HG03575 (cell line): ENCODE data around the gene PISD.

Experiments used
- ATAC-seq: cut with Tn5 transposase; IDR thresholded peaks from one replicate; pipeline ENCODE4 v1.9.1; 2021; ENCODE audit not compliant: unreplicated experiment, insufficient number of reproducible peaks, low FRiP score; ENCODE audit errors: extremely low read depth

PISD gene

DNA sequence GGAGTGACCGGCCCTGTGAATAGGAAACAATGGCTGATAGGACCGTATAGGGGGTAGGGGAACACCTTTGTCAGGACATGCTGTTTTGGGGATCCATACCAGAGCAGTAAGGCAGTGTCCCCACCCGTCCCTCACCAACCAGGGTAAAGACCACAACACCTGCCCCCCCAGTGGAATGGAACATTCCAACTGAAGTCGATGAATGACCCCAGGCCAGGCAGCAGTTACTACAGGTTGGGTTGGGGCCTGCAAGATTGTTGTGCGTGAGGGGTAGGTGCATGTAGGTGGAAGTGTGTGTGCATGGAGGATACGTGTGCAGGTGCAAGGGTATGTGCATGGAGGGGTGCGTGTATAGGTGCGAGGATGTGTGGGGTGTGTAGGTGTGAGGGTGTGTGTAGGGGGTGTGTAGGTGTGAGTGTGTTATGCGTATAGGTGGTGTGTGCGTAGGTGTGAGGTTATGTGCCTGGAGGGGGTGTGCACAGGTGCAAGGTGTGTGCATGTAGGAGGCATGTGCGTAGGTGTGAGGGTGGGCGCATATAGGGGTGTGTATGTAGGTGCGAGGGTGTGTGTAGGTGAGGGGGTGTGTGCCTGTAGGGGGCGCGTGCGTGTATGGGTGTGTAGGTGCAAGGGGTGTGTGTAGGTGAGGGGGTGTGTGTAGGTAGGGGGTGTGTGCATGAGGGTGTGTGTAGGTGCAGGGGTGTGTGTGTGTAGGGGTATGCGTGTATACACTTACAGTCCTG lies 32.9 kb downstream of the PISD start:
- ATAC-seq: no peak

DNA sequence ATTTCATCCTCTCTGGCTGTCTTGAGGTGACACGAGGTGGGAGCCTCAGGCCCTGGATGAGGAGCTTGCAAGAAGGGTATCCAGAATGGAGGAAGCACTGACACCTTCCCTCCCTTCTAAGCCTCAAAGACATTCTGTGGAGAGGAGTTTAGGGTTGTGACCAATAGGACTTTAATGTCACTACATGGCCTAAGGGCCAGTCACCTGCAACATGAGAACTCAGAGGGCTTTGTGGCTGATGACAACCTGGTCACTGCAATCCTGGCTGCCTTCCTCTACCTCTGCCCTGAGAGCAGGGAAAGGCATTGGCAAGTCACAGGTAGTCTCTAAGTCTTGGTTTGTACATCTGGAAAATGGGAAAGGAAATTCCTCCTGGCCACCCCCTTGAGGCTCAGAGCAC lies 33.7 kb downstream of the PISD start:
- ATAC-seq: no peak

DNA sequence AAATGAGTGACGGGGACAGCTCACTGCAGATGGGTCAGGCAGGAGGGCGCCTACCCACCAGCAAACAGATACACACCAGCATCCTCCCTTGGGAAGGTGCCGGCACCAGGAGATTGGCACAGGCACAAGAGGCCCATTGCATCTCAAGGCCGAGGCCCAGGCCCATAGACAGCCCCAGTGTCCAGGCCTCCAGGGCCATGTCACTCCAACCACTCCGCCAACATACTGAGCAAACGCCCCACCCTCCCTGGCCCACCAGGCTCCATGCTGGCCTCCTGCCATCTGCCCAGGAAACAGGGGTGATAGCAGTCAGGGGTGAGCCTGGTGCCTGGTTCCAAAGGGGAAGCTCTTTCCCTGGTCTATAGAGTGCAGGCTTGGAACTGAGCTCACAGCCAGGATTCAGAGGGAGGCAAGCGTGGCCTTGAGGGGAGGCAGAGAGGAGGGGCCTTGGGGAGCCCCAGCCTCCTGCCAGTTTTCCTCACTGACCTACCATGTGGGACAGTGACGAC lies 34.7 kb downstream of the PISD start:
- ATAC-seq: no peak

DNA sequence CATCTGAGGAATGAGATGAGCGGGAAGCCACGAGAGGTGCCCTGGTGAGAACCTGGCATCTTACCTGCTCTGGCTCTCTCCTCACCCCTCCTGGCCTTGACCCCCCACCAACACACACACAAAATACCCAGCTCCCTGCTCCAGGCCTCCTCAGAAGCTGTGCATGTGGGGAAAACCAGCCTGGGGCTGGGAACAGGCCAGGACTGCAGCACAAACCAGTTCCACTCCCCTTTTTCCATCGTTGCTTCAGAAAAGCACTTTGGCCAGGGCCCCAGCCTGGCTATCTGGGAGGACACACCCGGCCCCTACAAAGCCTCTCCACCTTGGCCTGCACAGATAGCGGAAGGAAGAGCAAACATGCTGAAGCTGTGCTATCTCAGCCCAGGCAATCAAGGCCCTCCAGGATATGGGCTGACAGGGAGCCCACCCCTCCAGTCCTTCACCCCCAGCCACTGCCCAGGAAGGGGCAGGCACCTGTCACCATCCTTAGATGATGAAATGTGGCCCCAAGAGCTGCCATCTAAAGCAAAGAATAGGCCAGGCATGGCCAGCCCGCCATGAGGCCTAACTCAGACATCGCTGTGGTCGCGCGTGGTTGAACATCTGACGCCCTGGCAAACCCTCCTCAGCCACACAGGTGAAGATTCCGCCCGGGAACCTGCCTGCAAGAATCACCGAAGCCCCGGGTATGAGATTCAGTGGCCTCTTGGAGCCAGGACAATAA lies 35.4 kb downstream of the PISD start:
- ATAC-seq: no peak

GRCh38 chr22:31625661-31626426 lies 36.2 kb downstream of the PISD start:
- no peak for ATAC-seq

GRCh38 chr22:31625257-31625640 lies 36.8 kb downstream of the PISD start:
- no peak for ATAC-seq

- ATAC-seq: no peak
These were observed 38.3 kb downstream of the PISD start for GRCh38 chr22:31623592-31624304.

- no peak for ATAC-seq
These were observed 39.0 kb downstream of the PISD start for GRCh38 chr22:31622980-31623379.

DNA sequence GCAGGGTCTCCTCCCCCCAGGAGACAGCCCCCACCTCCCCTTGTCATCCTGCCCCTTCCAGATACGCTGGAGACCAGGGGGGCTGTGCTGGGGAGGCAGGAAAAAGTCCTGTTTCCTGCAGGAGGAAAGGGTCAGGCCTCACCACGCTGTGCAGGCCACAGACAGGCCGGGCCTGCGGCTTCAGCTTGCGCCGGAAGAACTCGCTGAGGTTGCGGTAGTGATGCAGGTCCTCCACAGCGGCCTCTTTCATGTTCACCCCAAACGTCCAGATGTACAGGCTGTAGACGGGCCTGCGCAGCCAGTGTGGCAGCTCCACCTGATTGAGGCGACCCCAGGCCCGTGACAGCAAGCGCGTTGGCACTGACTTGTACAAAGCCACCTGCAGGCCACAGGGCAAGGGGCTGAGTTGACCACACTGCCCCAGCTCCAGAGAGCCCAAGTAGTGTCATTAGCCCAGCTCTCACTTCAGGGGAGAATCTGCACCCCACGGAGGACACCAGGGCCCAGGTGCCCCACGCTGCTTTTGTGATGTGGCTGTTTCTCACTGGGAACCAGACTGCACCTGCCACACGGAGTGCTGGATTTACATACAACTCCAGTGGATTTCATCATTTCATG lies 40.4 kb downstream of the PISD start:
- ATAC-seq: no peak

- ATAC-seq: no peak
These were observed 41.1 kb downstream of the PISD start for GRCh38 chr22:31620756-31621480.

DNA sequence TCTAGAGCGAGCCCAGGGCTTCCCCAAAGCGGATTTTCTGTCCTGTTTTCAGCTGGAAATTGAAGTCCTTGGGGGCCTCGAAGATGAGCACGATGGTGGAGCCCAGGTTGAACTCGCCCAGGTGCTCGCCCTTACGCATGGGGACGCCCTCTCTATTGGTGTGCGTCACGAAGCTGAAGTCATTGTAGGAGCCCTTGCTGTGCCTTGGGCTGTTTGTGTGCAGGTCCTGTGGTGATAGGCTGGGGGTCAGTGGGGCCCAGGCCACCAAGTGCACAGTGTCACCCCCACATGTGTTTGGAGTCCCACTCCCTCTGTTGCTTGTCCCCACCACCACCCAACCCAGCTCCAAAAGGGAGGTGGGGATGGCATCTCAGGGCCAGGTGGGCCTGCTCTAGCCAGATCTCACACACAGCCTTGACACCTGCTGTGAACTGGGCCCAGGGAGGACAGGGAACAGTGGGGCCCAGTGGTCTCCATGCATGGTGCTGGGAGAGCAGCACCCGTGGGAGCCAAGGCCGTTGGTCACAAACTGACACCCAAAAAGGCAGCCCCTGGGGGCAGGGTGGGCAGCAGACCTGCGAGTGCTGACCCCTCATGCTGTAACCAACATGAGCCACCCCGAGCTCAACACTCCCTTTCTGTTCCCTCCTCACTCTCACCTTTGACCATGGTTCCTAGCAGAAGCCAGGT lies 42.3 kb downstream of the PISD start:
- no peak for ATAC-seq

DNA sequence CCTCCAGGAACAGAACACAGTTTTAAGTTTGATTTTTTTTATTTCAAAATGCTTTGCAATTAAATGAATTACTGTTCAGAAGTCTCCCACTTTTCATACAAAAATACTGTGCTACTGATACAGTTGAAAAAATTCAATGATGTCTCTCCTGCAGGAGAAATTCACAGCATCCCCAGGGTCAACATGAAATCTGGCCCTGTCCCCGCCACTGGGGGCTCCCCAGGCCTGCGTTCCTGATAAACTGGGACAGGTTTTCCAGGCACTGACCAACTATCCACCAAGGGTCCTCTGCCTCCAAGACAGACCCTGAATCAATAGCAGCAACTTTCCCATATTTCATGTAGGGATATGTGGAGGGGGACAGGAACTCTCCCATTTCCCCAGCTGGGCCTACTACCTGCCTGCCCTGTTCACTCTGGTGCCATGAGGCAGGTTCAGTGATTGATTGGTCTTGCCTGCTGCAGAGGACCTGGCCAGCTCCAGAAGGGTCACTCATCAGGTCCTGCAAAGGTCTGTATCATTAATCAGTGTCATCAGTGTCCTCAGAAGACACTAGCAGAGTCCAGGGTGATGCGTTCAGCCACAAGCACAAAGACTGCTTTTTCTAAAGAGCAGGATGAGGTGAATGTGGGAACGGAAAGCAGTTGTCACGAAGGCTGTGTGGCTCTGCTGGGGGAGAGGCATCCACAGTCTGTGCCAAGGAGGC lies 43.4 kb downstream of the PISD start:
- ATAC-seq: no peak

- ATAC-seq: no peak
These were observed 44.0 kb downstream of the PISD start for GRCh38 chr22:31618057-31618456.

DNA sequence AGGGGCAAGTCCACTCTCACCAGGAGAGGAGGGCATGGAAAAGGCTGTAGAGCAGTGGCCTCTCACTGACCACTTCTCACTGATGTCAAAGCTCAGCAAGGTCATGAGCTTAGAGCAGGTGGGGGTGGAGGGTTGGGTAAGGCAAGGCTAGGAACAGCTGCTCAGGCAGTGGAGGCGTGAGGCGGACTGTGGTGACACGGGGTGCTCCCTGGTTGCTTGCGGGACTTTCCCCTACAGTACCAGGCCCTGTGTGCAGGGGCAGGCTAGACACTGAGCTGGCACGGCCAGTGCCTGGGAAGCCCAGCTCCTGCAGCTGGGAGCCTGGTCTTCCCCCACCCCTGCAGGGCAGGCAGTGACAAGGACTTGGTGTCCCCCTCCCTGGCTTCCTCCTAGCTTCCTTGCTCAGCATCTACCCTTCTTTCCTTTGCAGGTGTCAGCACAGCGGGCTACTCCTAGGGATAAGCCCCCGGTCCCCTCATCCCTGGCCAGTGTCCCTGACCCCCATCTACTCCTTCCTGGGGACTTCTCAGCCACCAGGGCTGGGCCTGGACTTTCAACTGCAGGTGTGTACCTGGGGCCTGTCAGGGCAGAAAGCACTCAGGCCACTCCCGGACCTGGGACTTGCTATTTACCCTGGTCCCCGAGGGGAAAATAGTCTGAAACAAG lies 45.6 kb downstream of the PISD start:
- no peak for ATAC-seq

GRCh38 chr22:31615940-31616314 lies 46.1 kb downstream of the PISD start:
- ATAC-seq: no peak

DNA sequence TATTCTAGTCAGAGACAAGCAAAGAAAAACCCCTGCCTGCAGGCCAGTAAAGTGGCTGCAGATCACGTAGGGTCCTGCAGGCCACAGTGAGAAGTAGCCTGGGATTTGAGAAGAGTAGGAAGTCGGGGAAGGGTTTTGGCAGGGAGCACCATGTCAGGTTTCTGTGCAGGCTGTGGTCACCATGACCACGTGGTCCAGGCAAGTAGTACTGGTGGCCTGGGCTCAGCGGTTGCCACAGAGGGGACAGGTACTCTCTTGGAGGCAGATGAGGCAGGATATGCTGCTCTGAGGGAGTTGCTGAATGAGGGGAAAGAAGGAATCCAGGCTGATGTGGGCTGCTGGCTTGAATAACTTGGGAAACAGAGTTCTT lies 46.5 kb downstream of the PISD start:
- ATAC-seq: no peak
